ENCODE data around the gene TMIE.
"Not testable (repeated sequence)": the region's sequence is repeated elsewhere in the genome, so short reads cannot be mapped to it uniquely, and the experiment has no call there.

The TMIE gene

DNA sequence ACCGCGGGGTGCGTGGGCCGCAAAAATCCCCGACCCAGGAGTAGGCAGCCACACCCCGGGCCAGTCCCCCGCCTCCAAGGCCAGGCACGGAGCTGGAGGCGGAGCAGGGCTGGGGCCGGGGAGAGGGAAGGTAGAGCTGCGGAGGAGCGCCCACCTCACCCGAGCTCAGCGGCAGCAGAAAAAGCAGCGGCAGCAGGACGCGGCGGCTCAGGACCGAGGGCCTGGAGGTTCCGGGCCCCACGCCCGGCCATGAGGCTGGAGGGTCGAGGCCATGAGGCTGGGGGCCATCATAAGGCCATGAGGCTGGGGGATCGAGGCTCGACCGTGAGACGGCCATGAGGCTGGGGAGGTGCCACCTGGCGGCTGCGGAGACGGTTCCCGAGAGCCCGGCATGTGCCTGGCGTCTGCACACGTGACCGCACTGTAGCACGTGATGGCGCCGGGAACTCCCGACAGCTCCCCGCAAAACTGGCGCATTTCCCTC lies 49.4 kb downstream of the TMIE start:
- in situ Hi-C loops (cut with MboI; ENCODE audit: low sequenced_read_pairs): no loop called here

DNA sequence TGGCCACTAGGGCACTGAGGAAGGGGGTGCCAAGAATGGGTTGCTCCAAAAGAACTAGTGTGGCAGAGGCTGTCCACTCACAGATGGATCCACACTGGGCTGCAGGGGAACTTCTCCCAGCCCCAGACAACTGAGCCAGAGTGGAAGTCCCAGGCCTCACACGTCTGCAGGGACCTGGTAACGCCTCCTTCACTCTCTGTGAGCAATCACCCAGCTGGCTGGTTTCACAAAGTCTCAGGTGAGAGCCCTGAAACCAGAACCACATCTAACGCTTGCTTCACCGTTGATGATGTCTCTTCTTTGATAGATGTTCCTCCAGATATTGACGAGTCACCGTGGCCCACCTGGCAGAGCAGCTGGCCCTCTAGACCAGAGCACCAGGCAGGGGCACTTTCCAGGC lies 51.9 kb downstream of the TMIE start:
- in situ Hi-C loops (cut with MboI; ENCODE audit: low sequenced_read_pairs): not testable (repeated sequence)

DNA sequence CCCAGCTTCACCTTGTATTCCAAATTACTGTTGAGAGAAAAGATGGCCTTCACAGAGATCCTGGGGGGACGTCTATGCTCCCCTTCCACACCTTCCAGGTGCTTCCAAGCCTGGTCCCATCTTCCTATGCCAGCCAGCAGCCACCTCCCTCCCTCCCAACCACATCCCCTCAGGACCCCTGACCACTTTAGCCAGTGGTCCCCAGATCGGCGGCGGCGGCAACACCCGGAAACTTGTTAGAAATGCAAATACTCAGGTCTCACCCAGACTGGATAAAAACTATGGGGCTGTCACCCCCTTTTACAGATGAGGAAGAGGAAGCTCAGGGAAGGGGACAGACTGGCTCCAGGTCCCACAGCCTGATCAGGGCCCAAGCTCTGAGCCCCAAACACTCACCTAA lies 54.5 kb downstream of the TMIE start:
- in situ Hi-C loops (cut with MboI; ENCODE audit: low sequenced_read_pairs): no loop called here

DNA sequence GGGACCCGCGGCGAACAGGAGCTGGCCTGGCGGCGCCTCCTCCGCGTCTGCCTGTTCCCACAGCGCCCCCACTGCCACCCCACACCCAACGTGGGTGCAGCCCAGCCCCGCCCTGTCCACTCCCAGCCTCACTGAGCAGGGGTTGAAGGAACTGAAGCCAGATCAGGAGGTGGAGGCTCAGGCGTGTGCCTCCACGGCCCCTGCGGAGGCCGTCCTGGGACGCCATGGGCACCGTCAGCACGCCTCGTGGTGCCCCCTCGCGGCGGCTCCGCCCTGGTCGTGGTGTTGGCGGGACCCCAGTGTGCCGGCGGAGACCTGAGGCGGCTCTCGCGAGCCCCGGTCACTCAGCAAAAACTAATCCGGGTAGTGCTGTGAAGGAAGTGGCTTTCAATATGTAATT lies 55.5 kb downstream of the TMIE start:
- in situ Hi-C loops (cut with MboI; ENCODE audit: low sequenced_read_pairs): no loop called here

DNA sequence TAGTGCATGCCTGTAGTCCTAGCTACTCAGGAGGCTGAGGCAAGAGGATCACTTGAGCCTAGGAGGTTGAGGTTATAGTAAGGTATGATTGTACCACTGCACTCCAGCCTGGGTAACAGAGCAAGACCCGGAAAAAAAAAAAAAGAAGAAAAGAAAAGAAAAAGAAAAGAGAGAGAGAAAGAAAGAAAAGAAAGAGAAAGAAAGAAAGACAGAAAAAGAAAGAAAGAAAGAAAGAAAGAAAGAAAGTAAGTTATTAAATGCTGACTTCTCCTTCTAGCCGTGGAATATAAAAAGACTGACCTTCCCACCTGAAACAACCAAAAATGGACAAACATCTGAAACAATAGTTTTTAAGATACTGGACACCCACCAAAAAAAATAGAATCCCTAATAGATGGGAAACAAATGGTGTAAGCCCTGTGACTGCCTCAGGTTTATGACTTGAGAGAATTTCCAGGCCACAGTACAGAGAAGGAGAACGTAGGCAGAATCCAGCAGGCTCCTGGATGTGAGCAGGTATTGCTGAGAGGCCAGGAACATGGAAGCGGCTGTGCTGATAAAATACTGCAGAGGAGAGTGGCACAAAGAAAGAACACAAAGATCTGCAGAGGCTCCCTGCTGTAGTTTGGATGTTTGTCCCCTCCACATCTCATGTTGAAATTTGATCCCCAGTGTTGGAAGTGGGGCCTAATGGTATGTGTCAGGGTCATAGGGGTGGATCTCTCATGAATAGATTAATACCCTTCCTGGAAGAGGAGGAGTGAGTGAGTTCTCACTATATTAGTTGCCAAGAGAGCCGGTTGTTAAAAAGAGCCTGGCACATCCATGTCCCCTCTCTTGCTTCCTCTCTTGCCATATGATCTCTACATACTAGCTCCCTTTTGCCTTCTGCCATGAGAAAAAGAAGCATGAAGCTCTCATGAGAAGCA lies 58.3 kb downstream of the TMIE start:
- in situ Hi-C loops (cut with MboI; ENCODE audit: low sequenced_read_pairs): no loop called here

Measured in HL-60/S4 treated with phorbol 12-myristate 13-acetate at 8.2 ng/mL for 4 days and 3 days (cell line).